NCI-H1417 treated with DMSO at 0.1 percent for 48 hours (cell line): Measurements from ENCODE around the gene FAM76B.
A peak's percentile ranks its signal among the peaks of the same experiment; 100 is the strongest.
"Not testable (repeated sequence)": the region's sequence is repeated elsewhere in the genome, so short reads cannot be mapped to it uniquely, and the experiment has no call there.

Source experiments
- DNase-seq: peaks from one replicate; lab custom pipeline; 2025; lab: John Stamatoyannopoulos, UW

The FAM76B gene

GRCh38 chr11:95789506-95790122, at the start of gene FAM76B:
FAM76B (minus strand) TSS chr11:95789782; CDS start chr11:95789478, 304 bp downstream.
- peak; percentile 95 for DNase-seq

GRCh38 chr11:95835768-95836488, 46.3 kb upstream of the FAM76B start:
- DNase-seq = peak; percentile 16

GRCh38 chr11:95835351-95835750, 45.8 kb upstream of the FAM76B start:
- DNase-seq = no peak

GRCh38 chr11:95833378-95833777, 43.8 kb upstream of the FAM76B start:
- no peak for DNase-seq

- no peak for DNase-seq
Measured at GRCh38 chr11:95832763-95833162, 43.2 kb upstream of the FAM76B start.

GRCh38 chr11:95831198-95831883, 41.8 kb upstream of the FAM76B start:
- DNase-seq = no peak

GRCh38 chr11:95829580-95830259, 40.1 kb upstream of the FAM76B start:
- no peak for DNase-seq

GRCh38 chr11:95827696-95828095, 38.1 kb upstream of the FAM76B start:
- no peak for DNase-seq

- DNase-seq = no peak
Measured at GRCh38 chr11:95821640-95822039, 32.1 kb upstream of the FAM76B start.

GRCh38 chr11:95816037-95816436, 26.5 kb upstream of the FAM76B start:
- DNase-seq = no peak

GRCh38 chr11:95811052-95811451, 21.5 kb upstream of the FAM76B start:
- not testable (repeated sequence) for DNase-seq

GRCh38 chr11:95806464-95806863, 16.9 kb upstream of the FAM76B start:
- not testable (repeated sequence) for DNase-seq

- no peak for DNase-seq
Measured at GRCh38 chr11:95805869-95806268, 16.3 kb upstream of the FAM76B start.

GRCh38 chr11:95803973-95804372, 14.4 kb upstream of the FAM76B start:
- DNase-seq = no peak

- no peak for DNase-seq
Measured at GRCh38 chr11:95802806-95803205, 13.2 kb upstream of the FAM76B start.

- DNase-seq = no peak
Measured at GRCh38 chr11:95800438-95800837, 10.9 kb upstream of the FAM76B start.

GRCh38 chr11:95799546-95799945, 10.0 kb upstream of the FAM76B start:
- DNase-seq = no peak

- no peak for DNase-seq
Measured at GRCh38 chr11:95796501-95796900, 6.9 kb upstream of the FAM76B start.

- peak; percentile 92 for DNase-seq
Measured at GRCh38 chr11:95795627-95796295, 6.2 kb upstream of the FAM76B start.

- DNase-seq = no peak
Measured at GRCh38 chr11:95794086-95794485, 4.5 kb upstream of the FAM76B start.

GRCh38 chr11:95793116-95793515, 3.5 kb upstream of the FAM76B start:
- DNase-seq = no peak

- no peak for DNase-seq
Measured at GRCh38 chr11:95792700-95793099, 3.1 kb upstream of the FAM76B start.
